Ovary (tissue), 9 donors: ENCODE data around the gene DAAM1. TPM values are rescaled to one million over a fixed set of nuclear protein-coding genes. Genes with fewer than 3 reads are reported as not detected.

Experiments used
- DNase-seq, 5 donors: peaks; one replicate each; pipeline ENCODE4 v3.0.0-alpha.2; 2019 to 2020
- H3K27ac ChIP-seq, 2 donors: fragments of 200-600 bp; one replicate each; pipeline versions ENCODE4 v1.5.1 to v1.8.0; 2019 to 2022
- H3K27me3 ChIP-seq: fragments of 200-600 bp; one replicate; pipeline ENCODE4 v1.8.0; 2022
- H3K36me3 ChIP-seq: fragments of 200-600 bp; sonication (generic); one replicate; pipeline ENCODE4 v1.5.1; 2019
- H3K4me1 ChIP-seq: one replicate; pipeline ENCODE4 v1.8.1; 2013; ENCODE audit warnings: mild to moderate bottlenecking, moderate library complexity; ENCODE audit not compliant: insufficient read depth
- H3K4me3 ChIP-seq: fragments of 200-600 bp; sonication (generic); one replicate; pipeline ENCODE4 v1.5.1; 2017
- H3K9me3 ChIP-seq, 2 donors: fragments of 200-600 bp in 1 of 2; sonication (generic) in 1 of 2; one replicate each; pipeline versions ENCODE4 v1.5.1 to v1.8.1; 2013 to 2019; ENCODE audit warnings: mild to moderate bottlenecking in 1 of 2, moderate library complexity in 1 of 2
- CTCF ChIP-seq, 3 donors: fragments of 450-650 bp in 2 of 3; fragments of 200-600 bp in 1 of 3; IDR thresholded peaks; one replicate each; pipeline versions ENCODE4 v1.5.1 to v1.8.0; 2016 to 2022; ENCODE audit warnings: antibody characterized with exemption in 3 of 3, mild to moderate bottlenecking in 1 of 3
- EP300 ChIP-seq: sonication (generic); formaldehyde crosslinking; IDR thresholded peaks from one replicate; pipeline ENCODE4 v1.6.1; 2017; ENCODE audit warnings: antibody characterized with exemption
- POLR2A ChIP-seq: fragments of 450-650 bp; IDR thresholded peaks from one replicate; pipeline ENCODE4 v1.6.1; 2017; ENCODE audit warnings: antibody characterized with exemption, mild to moderate bottlenecking, moderate library complexity
- WGBS, 3 donors: extraction: QIAGEN DNeasy Blood & Tissue Kit in 1 of 3; methylation state at CpG; one replicate each; pipeline versions ENCODE4 v1.1.5 to v1.1.7; 2013 to 2017; 5-methylcytosine and 5-hydroxymethylcytosine counted together
- intact Hi-C, 4 donors: fragments of 100-400 bp; cut with DNase I; formaldehyde crosslinking; loops; one replicate each; pipeline versions ENCODE4 v1.11.0 to v1.15.1; 2022 to 2023
- polyA plus RNA-seq, 2 donors: library from polyadenylated mRNA; stranded (reverse); fragments of 200-250 nt in 1 of 2; fragments of 350-450 nt in 1 of 2; fragmentation: Illumina TruSeq in 1 of 2; extraction: RNeasy Lipid Tissue Mini Kit (QIAGEN cat#74804) in 1 of 2; gene quantifications; one replicate each; pipeline ENCODE4 v1.2.3, GENCODE V29; 2013 to 2014
- total RNA-seq, 7 donors: library from RNA; depleted of rRNA in 2 of 7; stranded (reverse); fragments of >200 nt in 2 of 7; fragmentation: NEBNext Ultra II Directional in 3 of 7; extraction: Animal tissue kit (Norgen Biotek cat#: 25700) in 3 of 7; gene quantifications; one replicate each; pipeline versions ENCODE4 v1.1.0 to v1.2.4, GENCODE V29; 2016 to 2023
- donor health status: DM: no; HTN: no; CAD: no; lungs with moderate emphysema.
- donor health status: DM: no; HTN: no; CAD: no.
- donor health status: Bipolar disorder and iron deficiency.
- donor health status: DM: yes; HTN: yes; CAD: no.
- donor health status: DM: no; HTN: no; CAD: no.
- donor health status: DM: yes; HTN: yes; CAD: no.

The DAAM1 gene
- total and polyA plus RNA-seq, 9 donors: 19.0 to 83.3 (median 35.3) TPM

GRCh38 chr14:59261334-59261733 lies 72.9 kb downstream of the DAAM1 start:
- H3K27ac ChIP-seq: no peak overlapping the region
- H3K27me3 ChIP-seq: no peaks in the 10 kb centered on the region
- no peak overlapping the region for H3K4me3 ChIP-seq
- TF ChIP-seq POLR2A (no peak), EP300 (no peak), CTCF (IDR thresholded peaks at IDR 0.05) (no peak)
- DNase-seq: no peak
- 50 to 88% (median 84%) methylated on average over 3 of the region's 3 CpGs for WGBS, 3 donors
- H3K36me3 ChIP-seq: no peaks in the 10 kb centered on the region
- intact Hi-C loops: loop anchor here in 1 of 4 donors (10.0 kb wide), 1 partner anchor 57 kb away; no protein-coding TSS in a partner anchor
- peaks cover 3% of the 10 kb centered on the region for H3K4me1 ChIP-seq
- H3K9me3 ChIP-seq: no peaks in the 10 kb centered on the region

GRCh38 chr14:59262717-59263454 lies 74.4 kb downstream of the DAAM1 start:
- Histone ChIP-seq H3K4me1 (peaks cover 1% of the 10 kb centered on the region), H3K9me3 (no peaks in the 10 kb centered on the region), H3K4me3 (no peak overlapping the region), H3K36me3 (no peaks in the 10 kb centered on the region), H3K27me3 (no peaks in the 10 kb centered on the region), H3K27ac (no peak overlapping the region)
- TF ChIP-seq EP300 (no peak), POLR2A (no peak), CTCF (IDR thresholded peaks at IDR 0.05) (no peak)
- WGBS, 3 donors: 72 to 75% (median 74%) methylated on average over 7 of the region's 7 CpGs
- no peak for DNase-seq
- intact Hi-C loops: loop anchor here in 1 of 4 donors (10.0 kb wide), 1 partner anchor 58 kb away; no protein-coding TSS in a partner anchor

GRCh38 chr14:59265808-59266207 lies 77.3 kb downstream of the DAAM1 start:
- Histone ChIP-seq H3K36me3 (no peaks in the 10 kb centered on the region), H3K9me3 (no peaks in the 10 kb centered on the region), H3K27me3 (no peaks in the 10 kb centered on the region), H3K27ac (no peak overlapping the region), H3K4me1 (peaks cover 1% of the 10 kb centered on the region), H3K4me3 (no peak overlapping the region)
- intact Hi-C loops: loop anchor here in 1 of 4 donors (10.0 kb wide), 1 partner anchor 61 kb away; no protein-coding TSS in a partner anchor
- TF ChIP-seq EP300 (no peak), POLR2A (no peak), CTCF (IDR thresholded peaks at IDR 0.05) (no peak)
- no peak for DNase-seq

- Histone ChIP-seq H3K27me3 (no peaks in the 10 kb centered on the region), H3K4me1 (peaks cover 1% of the 10 kb centered on the region), H3K9me3 (no peaks in the 10 kb centered on the region), H3K27ac (no peak overlapping the region), H3K4me3 (no peak overlapping the region), H3K36me3 (no peaks in the 10 kb centered on the region)
- no peak for DNase-seq
- intact Hi-C loops: loop anchor here in 1 of 4 donors (10.0 kb wide), 1 partner anchor 62 kb away; no protein-coding TSS in a partner anchor
- WGBS, 3 donors: 89 to 92% (median 92%) methylated on average over 2 of the region's 2 CpGs
- TF ChIP-seq CTCF (IDR thresholded peaks at IDR 0.05) (no peak), EP300 (no peak), POLR2A (no peak)
Observed at GRCh38 chr14:59267046-59267445, 78.6 kb downstream of the DAAM1 start.
